ENCODE measurements around the gene BASP1. TPM values are rescaled to one million over a fixed set of nuclear protein-coding genes. Genes with fewer than 3 reads are reported as not detected.

Gene BASP1
- polyA plus RNA-seq, 4 donors = 0.67 to 9.5 (median 6.9) TPM

- FAIRE-seq = no peak
- 53 to 72% (median 58%) methylated on average over 2 of the region's 2 CpGs for WGBS, 3 donors
- peaks cover 0 to 25% (median 3%) of the 10 kb centered on the region in 3 donors for H3K27me3 ChIP-seq (ENCODE audit: control insufficient read depth in 3 of 3, insufficient read depth in 3 of 3, low read length in 3 of 3)
Measured at GRCh38 chr5:17222664-17223063, 5.2 kb downstream of the BASP1 start.

GRCh38 chr5:17223367-17224185 is 6.1 kb downstream of the BASP1 start:
- no peak overlapping the region for H3K4me3 ChIP-seq (ENCODE audit: low read depth in 1 of 3, low read length in 3 of 3)

More at GRCh38 chr5:17222664-17223063, 5.2 kb downstream of the BASP1 start:
- Histone ChIP-seq H3K9me3 (ENCODE audit: control insufficient read depth in 2 of 2, insufficient read depth in 1 of 2, low read depth in 1 of 2, low read length in 1 of 2) (no peaks in the 10 kb centered on the region), H3K36me3 (ENCODE audit: control insufficient read depth in 3 of 3, insufficient read depth in 2 of 3, low read depth in 1 of 3, low read length in 3 of 3) (no peaks in the 10 kb centered on the region), H3K27ac (ENCODE audit: low read depth in 1 of 3, low read length in 2 of 3) (no peak overlapping the region), H3K4me1 (ENCODE audit: control insufficient read depth in 3 of 3, insufficient read depth in 2 of 3, low read depth in 1 of 3, low read length in 2 of 3) (no peaks in the 10 kb centered on the region), H3K4me3 (ENCODE audit: low read depth in 1 of 3, low read length in 3 of 3) (no peak overlapping the region)
- DNase-seq = no peak

GRCh38 chr5:17224858-17225511 is 7.6 kb downstream of the BASP1 start:
- no peaks in the 10 kb centered on the region for H3K9me3 ChIP-seq (ENCODE audit: control insufficient read depth in 2 of 2, insufficient read depth in 1 of 2, low read depth in 1 of 2, low read length in 1 of 2)
- no peak for FAIRE-seq

More at GRCh38 chr5:17223367-17224185, 6.1 kb downstream of the BASP1 start:
- WGBS, 3 donors = 75 to 84% (median 82%) methylated on average over 5 of the region's 5 CpGs
- Histone ChIP-seq H3K27ac (ENCODE audit: low read depth in 1 of 3, low read length in 2 of 3) (no peak overlapping the region), H3K27me3 (ENCODE audit: control insufficient read depth in 3 of 3, insufficient read depth in 3 of 3, low read length in 3 of 3) (peaks cover 0 to 16% (median 3%) of the 10 kb centered on the region in 3 donors), H3K4me1 (ENCODE audit: control insufficient read depth in 3 of 3, insufficient read depth in 2 of 3, low read depth in 1 of 3, low read length in 2 of 3) (no peaks in the 10 kb centered on the region), H3K36me3 (ENCODE audit: control insufficient read depth in 3 of 3, insufficient read depth in 2 of 3, low read depth in 1 of 3, low read length in 3 of 3) (no peaks in the 10 kb centered on the region), H3K9me3 (ENCODE audit: control insufficient read depth in 2 of 2, insufficient read depth in 1 of 2, low read depth in 1 of 2, low read length in 1 of 2) (no peaks in the 10 kb centered on the region)
- no peak for FAIRE-seq
- DNase-seq = no peak

GRCh38 chr5:17225520-17225919 is 8.1 kb downstream of the BASP1 start:
- WGBS, 3 donors = 69 to 86% (median 81%) methylated on average over 9 of the region's 9 CpGs
- Histone ChIP-seq H3K36me3 (ENCODE audit: control insufficient read depth in 3 of 3, insufficient read depth in 2 of 3, low read depth in 1 of 3, low read length in 3 of 3) (no peaks in the 10 kb centered on the region), H3K27ac (ENCODE audit: low read depth in 1 of 3, low read length in 2 of 3) (no peak overlapping the region), H3K4me3 (ENCODE audit: low read depth in 1 of 3, low read length in 3 of 3) (no peak overlapping the region), H3K4me1 (ENCODE audit: control insufficient read depth in 3 of 3, insufficient read depth in 2 of 3, low read depth in 1 of 3, low read length in 2 of 3) (no peaks in the 10 kb centered on the region), H3K9me3 (ENCODE audit: control insufficient read depth in 2 of 2, insufficient read depth in 1 of 2, low read depth in 1 of 2, low read length in 1 of 2) (no peaks in the 10 kb centered on the region), H3K27me3 (ENCODE audit: control insufficient read depth in 3 of 3, insufficient read depth in 3 of 3, low read length in 3 of 3) (peaks cover 0 to 3% (median 0%) of the 10 kb centered on the region in 3 donors)
- DNase-seq (no peak), FAIRE-seq (no peak)

More at GRCh38 chr5:17224858-17225511, 7.6 kb downstream of the BASP1 start:
- Histone ChIP-seq H3K36me3 (ENCODE audit: control insufficient read depth in 3 of 3, insufficient read depth in 2 of 3, low read depth in 1 of 3, low read length in 3 of 3) (no peaks in the 10 kb centered on the region), H3K4me3 (ENCODE audit: low read depth in 1 of 3, low read length in 3 of 3) (no peak overlapping the region), H3K27ac (ENCODE audit: low read depth in 1 of 3, low read length in 2 of 3) (no peak overlapping the region), H3K4me1 (ENCODE audit: control insufficient read depth in 3 of 3, insufficient read depth in 2 of 3, low read depth in 1 of 3, low read length in 2 of 3) (no peaks in the 10 kb centered on the region), H3K27me3 (ENCODE audit: control insufficient read depth in 3 of 3, insufficient read depth in 3 of 3, low read length in 3 of 3) (peaks cover 0 to 5% (median 0%) of the 10 kb centered on the region in 3 donors)
- DNase-seq = no peak
- 77 to 80% (median 79%) methylated on average over 11 of the region's 11 CpGs for WGBS, 3 donors

DNA sequence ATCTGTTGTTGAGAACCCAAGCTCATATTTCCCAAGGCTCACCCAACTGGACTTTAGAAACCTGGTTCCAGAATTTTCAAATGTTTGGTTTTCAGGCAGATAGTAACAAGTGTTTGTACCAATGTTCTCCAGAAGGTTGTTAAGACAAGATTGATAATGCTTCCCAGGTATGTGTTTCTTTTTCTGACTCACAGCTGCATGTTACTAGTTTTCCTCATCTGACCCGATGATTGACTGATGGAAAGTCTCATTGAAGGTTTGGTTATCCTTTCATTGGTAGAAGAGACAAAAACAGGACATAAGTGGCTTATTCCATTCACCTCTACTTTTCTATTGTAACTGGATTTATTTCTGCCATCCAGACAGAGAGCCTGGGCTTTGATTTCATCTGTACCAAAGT is 10.4 kb downstream of the BASP1 start:
- Histone ChIP-seq H3K9me3 (ENCODE audit: control insufficient read depth in 2 of 2, insufficient read depth in 1 of 2, low read depth in 1 of 2, low read length in 1 of 2) (no peaks in the 10 kb centered on the region), H3K27ac (ENCODE audit: low read depth in 1 of 3, low read length in 2 of 3) (no peak overlapping the region), H3K4me1 (ENCODE audit: control insufficient read depth in 3 of 3, insufficient read depth in 2 of 3, low read depth in 1 of 3, low read length in 2 of 3) (no peaks in the 10 kb centered on the region), H3K4me3 (ENCODE audit: low read depth in 1 of 3, low read length in 3 of 3) (no peak overlapping the region), H3K27me3 (ENCODE audit: control insufficient read depth in 3 of 3, insufficient read depth in 3 of 3, low read length in 3 of 3) (no peaks in the 10 kb centered on the region), H3K36me3 (ENCODE audit: control insufficient read depth in 3 of 3, insufficient read depth in 2 of 3, low read depth in 1 of 3, low read length in 3 of 3) (no peaks in the 10 kb centered on the region)
- DNase-seq (no peak), FAIRE-seq (no peak)
- 63 to 93% (median 83%) methylated on average over 1 of the region's 1 CpG for WGBS, 3 donors

DNA sequence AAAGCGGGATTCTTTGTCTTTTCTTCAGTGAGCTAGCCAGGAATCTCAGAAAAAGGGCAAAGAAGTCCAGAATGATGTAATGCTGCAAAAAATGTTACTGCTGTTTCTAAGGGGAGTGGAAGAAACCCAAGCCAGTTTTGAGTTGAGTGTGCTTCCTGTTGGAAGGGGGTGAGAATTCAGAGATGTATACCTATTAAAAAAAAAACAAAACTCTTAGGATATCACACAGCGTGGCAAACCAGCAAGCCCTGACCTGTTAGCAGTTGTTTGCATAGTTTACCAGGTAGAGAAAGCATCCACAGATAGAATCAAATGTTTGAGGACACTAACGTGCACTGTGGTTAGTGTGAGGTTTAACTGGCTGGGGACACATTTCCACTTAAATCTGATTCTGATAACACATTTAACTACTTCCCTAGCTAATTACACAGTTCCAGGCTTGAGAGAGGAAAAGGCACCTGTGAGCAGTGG is 11.4 kb downstream of the BASP1 start:
- Histone ChIP-seq H3K4me3 (ENCODE audit: low read depth in 1 of 3, low read length in 3 of 3) (no peak overlapping the region), H3K36me3 (ENCODE audit: control insufficient read depth in 3 of 3, insufficient read depth in 2 of 3, low read depth in 1 of 3, low read length in 3 of 3) (no peaks in the 10 kb centered on the region), H3K27ac (ENCODE audit: low read depth in 1 of 3, low read length in 2 of 3) (peak overlapping the region in 1 of 3 donors; percentile 19), H3K27me3 (ENCODE audit: control insufficient read depth in 3 of 3, insufficient read depth in 3 of 3, low read length in 3 of 3) (no peaks in the 10 kb centered on the region), H3K9me3 (ENCODE audit: control insufficient read depth in 2 of 2, insufficient read depth in 1 of 2, low read depth in 1 of 2, low read length in 1 of 2) (no peaks in the 10 kb centered on the region), H3K4me1 (ENCODE audit: control insufficient read depth in 3 of 3, insufficient read depth in 2 of 3, low read depth in 1 of 3, low read length in 2 of 3) (no peaks in the 10 kb centered on the region)
- FAIRE-seq (no peak), DNase-seq (no peak)
- WGBS, 3 donors = 19 to 41% (median 37%) methylated on average over 3 of the region's 3 CpGs

GRCh38 chr5:17229313-17229712 is 11.9 kb downstream of the BASP1 start:
- FAIRE-seq (no peak), DNase-seq (no peak)
- WGBS, 3 donors = 60 to 69% (median 60%) methylated on average over 4 of the region's 4 CpGs
- no peaks in the 10 kb centered on the region for H3K4me1 ChIP-seq (ENCODE audit: control insufficient read depth in 3 of 3, insufficient read depth in 2 of 3, low read depth in 1 of 3, low read length in 2 of 3)
- H3K27me3 ChIP-seq (ENCODE audit: control insufficient read depth in 3 of 3, insufficient read depth in 3 of 3, low read length in 3 of 3) = no peaks in the 10 kb centered on the region
- no peaks in the 10 kb centered on the region for H3K9me3 ChIP-seq (ENCODE audit: control insufficient read depth in 2 of 2, insufficient read depth in 1 of 2, low read depth in 1 of 2, low read length in 1 of 2)
- no peaks in the 10 kb centered on the region for H3K36me3 ChIP-seq (ENCODE audit: control insufficient read depth in 3 of 3, insufficient read depth in 2 of 3, low read depth in 1 of 3, low read length in 3 of 3)
- no peak overlapping the region for H3K4me3 ChIP-seq (ENCODE audit: low read depth in 1 of 3, low read length in 3 of 3)
- peak overlapping the region in 1 of 3 donors; percentile 19 for H3K27ac ChIP-seq (ENCODE audit: low read depth in 1 of 3, low read length in 2 of 3)

DNA sequence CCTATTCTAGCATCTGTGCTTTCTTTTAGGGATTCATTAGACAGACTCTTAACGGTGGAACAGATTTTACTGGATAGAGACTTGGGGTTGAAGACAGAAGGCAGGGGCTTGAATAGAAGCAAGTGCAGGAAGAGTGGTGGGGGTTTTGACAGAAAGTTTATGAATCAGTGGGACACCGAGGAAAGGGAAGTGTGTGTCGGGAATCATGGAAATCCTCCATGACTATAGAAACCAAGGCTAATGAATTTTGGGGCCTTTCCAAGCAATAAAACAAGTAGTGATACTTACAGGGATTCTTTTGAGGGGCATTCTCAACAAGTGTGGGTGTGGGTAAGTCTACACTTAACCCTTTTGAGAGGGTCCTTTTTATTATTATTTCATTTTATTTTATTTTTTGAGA is 12.8 kb downstream of the BASP1 start:
- DNase-seq (no peak), FAIRE-seq (no peak)
- H3K27me3 ChIP-seq (ENCODE audit: control insufficient read depth in 3 of 3, insufficient read depth in 3 of 3, low read length in 3 of 3) = no peaks in the 10 kb centered on the region
- no peaks in the 10 kb centered on the region for H3K9me3 ChIP-seq (ENCODE audit: control insufficient read depth in 2 of 2, insufficient read depth in 1 of 2, low read depth in 1 of 2, low read length in 1 of 2)
- no peaks in the 10 kb centered on the region for H3K36me3 ChIP-seq (ENCODE audit: control insufficient read depth in 3 of 3, insufficient read depth in 2 of 3, low read depth in 1 of 3, low read length in 3 of 3)
- H3K4me1 ChIP-seq (ENCODE audit: control insufficient read depth in 3 of 3, insufficient read depth in 2 of 3, low read depth in 1 of 3, low read length in 2 of 3) = no peaks in the 10 kb centered on the region
- no peak overlapping the region for H3K4me3 ChIP-seq (ENCODE audit: low read depth in 1 of 3, low read length in 3 of 3)
- 86 to 88% (median 87%) methylated on average over 3 of the region's 3 CpGs for WGBS, 3 donors
- H3K27ac ChIP-seq (ENCODE audit: low read depth in 1 of 3, low read length in 2 of 3) = no peak overlapping the region

Measured in small intestine (tissue), 7 donors.